ENCODE data around the gene CHRNA1. TPM values are rescaled to one million over a fixed set of nuclear protein-coding genes. Genes with fewer than 3 reads are reported as not detected.

CHRNA1 gene
- total RNA-seq, 1 experiment from 2014 or later = 1.8 TPM

DNA sequence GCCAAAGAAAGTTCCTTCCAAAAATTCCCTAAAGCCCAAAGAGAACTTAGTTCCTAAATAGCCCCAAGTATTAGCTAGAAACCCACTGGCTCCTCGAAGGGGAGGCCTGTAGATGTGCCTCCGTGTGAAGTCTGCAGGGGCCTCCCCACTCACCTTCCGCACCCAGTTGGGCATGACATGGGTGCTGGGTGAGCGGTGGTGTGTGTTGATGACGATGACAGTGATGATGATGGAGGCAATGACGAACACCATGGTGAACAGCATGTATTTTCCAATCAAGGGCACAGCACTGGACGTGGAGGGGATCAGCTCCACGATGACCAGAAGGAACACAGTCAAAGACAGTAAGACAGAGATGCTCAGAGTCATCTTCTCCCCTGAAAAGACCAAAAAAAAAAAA is 14.5 kb downstream of the CHRNA1 start:
- no peaks in the 10 kb centered on the region for H3K27me3 ChIP-seq (ENCODE audit: low read length)
- BruUV-seq (replicated peaks) = no TSS peak

GRCh38 chr2:174748948-174749347 is 15.3 kb downstream of the CHRNA1 start:
- ATAC-seq (peak; percentile 80), DNase-seq (peak; percentile 91)
- ChIA-PET POLR2A (ENCODE audit: unreplicated experiment) (interaction anchor here (0.6 kb wide), 1 partner anchor 26 kb away, joined by 4 read pairs; no protein-coding TSS in a partner anchor), CTCF (interaction anchor here (0.6 to 1.8 kb wide), 14 partner anchors 14 to 287 kb away, joined by 3 to 28 read pairs (median 4); partner anchors contain the start of gene CHRNA1)
- TF ChIP-seq, protein P1, sequence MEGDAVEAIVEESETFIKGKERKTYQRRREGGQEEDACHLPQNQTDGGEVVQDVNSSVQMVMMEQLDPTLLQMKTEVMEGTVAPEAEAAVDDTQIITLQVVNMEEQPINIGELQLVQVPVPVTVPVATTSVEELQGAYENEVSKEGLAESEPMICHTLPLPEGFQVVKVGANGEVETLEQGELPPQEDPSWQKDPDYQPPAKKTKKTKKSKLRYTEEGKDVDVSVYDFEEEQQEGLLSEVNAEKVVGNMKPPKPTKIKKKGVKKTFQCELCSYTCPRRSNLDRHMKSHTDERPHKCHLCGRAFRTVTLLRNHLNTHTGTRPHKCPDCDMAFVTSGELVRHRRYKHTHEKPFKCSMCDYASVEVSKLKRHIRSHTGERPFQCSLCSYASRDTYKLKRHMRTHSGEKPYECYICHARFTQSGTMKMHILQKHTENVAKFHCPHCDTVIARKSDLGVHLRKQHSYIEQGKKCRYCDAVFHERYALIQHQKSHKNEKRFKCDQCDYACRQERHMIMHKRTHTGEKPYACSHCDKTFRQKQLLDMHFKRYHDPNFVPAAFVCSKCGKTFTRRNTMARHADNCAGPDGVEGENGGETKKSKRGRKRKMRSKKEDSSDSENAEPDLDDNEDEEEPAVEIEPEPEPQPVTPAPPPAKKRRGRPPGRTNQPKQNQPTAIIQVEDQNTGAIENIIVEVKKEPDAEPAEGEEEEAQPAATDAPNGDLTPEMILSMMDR (conservative IDR thresholded peaks at IDR 0.05; ENCODE audit: low read depth, low read length) = peak; percentile 88
- no peak for TF ChIP-seq EZH2phosphoT487 (IDR thresholded peaks at IDR 0.05; ENCODE audit: borderline replicate concordance, low read length)
- TF ChIP-seq EZH2 (IDR thresholded peaks at IDR 0.05; ENCODE audit: low read length, unreplicated experiment) = no peak
- Histone ChIP-seq H3K9me2 (replicated peaks; ENCODE audit: low read length) (no peaks in the 10 kb centered on the region), H3K4me1 (ENCODE audit: insufficient read depth, low read length) (peaks cover 20% of the 10 kb centered on the region), H3K79me2 (ENCODE audit: low read length) (no peaks in the 10 kb centered on the region), H3K4me3 (ENCODE audit: low read length) (no peak overlapping the region), H3K27me3 (ENCODE audit: low read length) (no peaks in the 10 kb centered on the region), H2AFZ (ENCODE audit: low read length) (peak overlapping the region; percentile 27; the same call in 1 of the 2 replicates), H3F3A (ENCODE audit: low read length, unreplicated experiment) (no peaks in the 10 kb centered on the region), H3K36me3 (ENCODE audit: low read depth, low read length) (no peaks in the 10 kb centered on the region), H3K9me3 (ENCODE audit: low read length) (no peaks in the 10 kb centered on the region), H3K9ac (ENCODE audit: low read length) (no peak overlapping the region), H4K20me1 (ENCODE audit: low read length) (no peaks in the 10 kb centered on the region), H3K4me2 (ENCODE audit: low read length) (peak overlapping the region; percentile 60), H3K27ac (ENCODE audit: low read length) (no peak overlapping the region)
- BruUV-seq (replicated peaks) = no TSS peak
- intact Hi-C loops (cut with micrococcal nuclease) = loop anchor here (1.0 to 2.0 kb wide), 3 partner anchors 14 to 236 kb away; no protein-coding TSS in a partner anchor

More for the DNA sequence above, 14.5 kb downstream of the CHRNA1 start:
- ATAC-seq (no peak), DNase-seq (no peak)
- Histone ChIP-seq H3K9ac (ENCODE audit: low read length) (no peak overlapping the region), H3K27ac (ENCODE audit: low read length) (no peak overlapping the region), H2AFZ (ENCODE audit: low read length) (no peak overlapping the region), H4K20me1 (ENCODE audit: low read length) (no peaks in the 10 kb centered on the region), H3K9me2 (replicated peaks; ENCODE audit: low read length) (no peaks in the 10 kb centered on the region), H3K36me3 (ENCODE audit: low read depth, low read length) (no peaks in the 10 kb centered on the region), H3F3A (ENCODE audit: low read length, unreplicated experiment) (no peaks in the 10 kb centered on the region), H3K9me3 (ENCODE audit: low read length) (no peaks in the 10 kb centered on the region), H3K4me1 (ENCODE audit: insufficient read depth, low read length) (peaks cover 20% of the 10 kb centered on the region), H3K4me3 (ENCODE audit: low read length) (no peak overlapping the region), H3K4me2 (ENCODE audit: low read length) (no peak overlapping the region), H3K79me2 (ENCODE audit: low read length) (no peaks in the 10 kb centered on the region)
- CTCF ChIA-PET = interaction anchor here (1.1 to 1.8 kb wide), 3 partner anchors 22 to 235 kb away, joined by 3 to 28 read pairs (median 8); no protein-coding TSS in a partner anchor
- POLR2A ChIA-PET (ENCODE audit: unreplicated experiment) = no interaction called here
- no peak for TF ChIP-seq EZH2 (IDR thresholded peaks at IDR 0.05; ENCODE audit: low read length, unreplicated experiment)
- TF ChIP-seq, protein P1 (conservative IDR thresholded peaks at IDR 0.05; ENCODE audit: low read depth, low read length) = no peak
- no peak for TF ChIP-seq EZH2phosphoT487 (IDR thresholded peaks at IDR 0.05; ENCODE audit: borderline replicate concordance, low read length)
- intact Hi-C loops (cut with micrococcal nuclease) = loop anchor here (1.0 to 2.0 kb wide), 3 partner anchors 13 to 236 kb away; no protein-coding TSS in a partner anchor

DNA sequence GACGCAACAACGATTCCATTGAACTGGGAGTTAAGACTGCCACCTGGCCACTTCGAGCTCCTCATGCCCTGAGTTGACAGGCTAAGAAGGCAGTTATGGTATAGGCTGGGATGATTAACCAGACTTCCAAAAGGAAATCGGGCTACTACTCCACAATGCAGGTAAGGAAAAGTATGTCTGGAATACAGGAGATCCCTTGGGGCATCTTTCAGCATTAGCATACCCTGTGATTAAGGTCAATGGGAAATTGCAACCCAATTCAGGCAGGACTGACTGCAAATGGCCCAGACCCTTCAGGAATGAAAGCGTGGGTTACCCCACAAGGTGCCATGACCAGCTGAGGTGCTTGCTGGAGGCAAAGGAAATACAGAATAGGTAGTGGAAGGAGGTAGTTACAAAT is 19.1 kb downstream of the CHRNA1 start:
- H3K36me3 ChIP-seq (ENCODE audit: low read depth, low read length) = no peaks in the 10 kb centered on the region
- H3K27me3 ChIP-seq (ENCODE audit: low read length) = no peaks in the 10 kb centered on the region
- H4K20me1 ChIP-seq (ENCODE audit: low read length) = no peaks in the 10 kb centered on the region
- no peaks in the 10 kb centered on the region for H3K79me2 ChIP-seq (ENCODE audit: low read length)
- intact Hi-C loops (cut with micrococcal nuclease) = no loop called here
- no TSS peak for BruUV-seq (replicated peaks)
- H3K9me2 ChIP-seq (replicated peaks; ENCODE audit: low read length) = no peaks in the 10 kb centered on the region
- H3K9me3 ChIP-seq (ENCODE audit: low read length) = no peaks in the 10 kb centered on the region
- no peak overlapping the region for H3K4me3 ChIP-seq (ENCODE audit: low read length)
- H3F3A ChIP-seq (ENCODE audit: low read length, unreplicated experiment) = no peaks in the 10 kb centered on the region
- peaks cover 8% of the 10 kb centered on the region for H3K4me1 ChIP-seq (ENCODE audit: insufficient read depth, low read length)
- no peak overlapping the region for H3K27ac ChIP-seq (ENCODE audit: low read length)
- no peak overlapping the region for H3K9ac ChIP-seq (ENCODE audit: low read length)
- DNase-seq = no peak
- CTCF ChIA-PET = no interaction called here
- no peak overlapping the region for H2AFZ ChIP-seq (ENCODE audit: low read length)
- no peak overlapping the region for H3K4me2 ChIP-seq (ENCODE audit: low read length)
- POLR2A ChIA-PET (ENCODE audit: unreplicated experiment) = no interaction called here
- TF ChIP-seq EZH2phosphoT487 (IDR thresholded peaks at IDR 0.05; ENCODE audit: borderline replicate concordance, low read length) = no peak
- TF ChIP-seq, protein P1 (conservative IDR thresholded peaks at IDR 0.05; ENCODE audit: low read depth, low read length) = no peak
- no peak for TF ChIP-seq EZH2 (IDR thresholded peaks at IDR 0.05; ENCODE audit: low read length, unreplicated experiment)
- no peak for ATAC-seq

Data from PC-3 (cell line).